Neuron (in vitro differentiated cells): ENCODE data around the gene BTBD18.

Source experiments
- H2AFZ ChIP-seq: one replicate; pipeline ENCODE4 v1.6.1; 2013; ENCODE audit warnings: low read depth, mild to moderate bottlenecking, inconsistent platforms, low read length, moderate library complexity
- H3K27me3 ChIP-seq: one replicate; pipeline ENCODE4 v1.6.1; 2013; ENCODE audit warnings: low read length; ENCODE audit not compliant: insufficient read depth
- H3K36me3 ChIP-seq: one replicate; pipeline ENCODE4 v1.6.1; 2013; ENCODE audit warnings: low read length; ENCODE audit not compliant: insufficient read depth
- H3K4me1 ChIP-seq: one replicate; pipeline ENCODE4 v1.6.1; 2013; ENCODE audit warnings: low read length; ENCODE audit not compliant: insufficient read depth
- H3K4me3 ChIP-seq: 2 replicates; pipeline ENCODE4 v1.5.1; 2013; ENCODE audit warnings: mild to moderate bottlenecking, low read length, moderate library complexity
- H3K9me3 ChIP-seq: one replicate; pipeline ENCODE4 v1.6.1; 2013; ENCODE audit warnings: low read length

The BTBD18 gene

DNA sequence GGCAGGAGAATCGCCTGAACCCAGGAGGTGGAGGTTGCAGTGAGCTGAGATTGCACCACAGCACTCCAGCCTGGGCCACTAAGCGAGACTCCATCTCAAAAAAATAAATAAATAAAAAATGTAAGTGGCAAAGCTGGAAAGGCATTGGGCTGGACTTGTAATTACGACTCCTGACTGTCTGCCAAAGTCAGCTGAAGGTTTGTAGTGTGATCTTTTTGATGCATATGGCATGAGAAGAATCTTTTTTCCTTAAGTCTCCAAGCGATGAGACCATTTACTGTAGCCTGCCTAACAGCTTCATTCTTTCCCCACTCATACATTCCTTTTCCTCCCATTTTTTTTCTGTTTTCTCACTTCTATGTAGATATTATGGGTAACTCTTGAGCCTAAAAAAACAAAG is 34.8 kb upstream of the BTBD18 start:
- H3K4me3 ChIP-seq, result no peak overlapping the region
- H2AFZ ChIP-seq, result no peak overlapping the region
- no peaks in the 10 kb centered on the region for H3K27me3 ChIP-seq
- H3K4me1 ChIP-seq, result peaks cover 15% of the 10 kb centered on the region
- no peaks in the 10 kb centered on the region for H3K9me3 ChIP-seq
- H3K36me3 ChIP-seq, result peaks cover 14% of the 10 kb centered on the region

GRCh38 chr11:57785072-57785471 is 33.5 kb upstream of the BTBD18 start:
- Histone ChIP-seq H2AFZ (no peak overlapping the region), H3K4me1 (peaks cover 15% of the 10 kb centered on the region), H3K27me3 (no peaks in the 10 kb centered on the region), H3K36me3 (peaks cover 9% of the 10 kb centered on the region), H3K4me3 (no peak overlapping the region), H3K9me3 (no peaks in the 10 kb centered on the region)

- H3K9me3 ChIP-seq, result no peaks in the 10 kb centered on the region
- no peak overlapping the region for H2AFZ ChIP-seq
- H3K4me3 ChIP-seq, result no peak overlapping the region
- H3K4me1 ChIP-seq, result peaks cover 33% of the 10 kb centered on the region
- peaks cover 9% of the 10 kb centered on the region for H3K36me3 ChIP-seq
- H3K27me3 ChIP-seq, result no peaks in the 10 kb centered on the region
Observed at GRCh38 chr11:57781529-57781943, 29.9 kb upstream of the BTBD18 start.

DNA sequence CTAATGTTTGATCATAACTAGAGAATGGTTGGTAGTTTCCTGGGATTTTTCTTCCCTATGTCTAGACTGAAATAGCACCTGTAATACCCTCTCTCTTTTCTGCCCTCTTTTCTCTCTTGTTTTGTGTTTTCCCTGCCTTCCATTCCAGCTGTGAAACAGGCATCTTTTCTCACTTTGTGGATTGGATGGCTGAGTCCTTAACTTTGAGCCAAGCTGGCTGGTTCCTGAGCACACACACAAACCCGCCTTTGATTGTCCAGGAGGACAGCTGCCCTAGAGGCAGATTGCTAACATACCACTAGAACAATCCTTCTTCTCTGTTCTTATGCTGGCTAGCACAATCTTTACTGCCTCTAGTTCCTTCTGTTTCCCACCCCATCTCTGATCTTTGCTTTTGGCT is 27.7 kb upstream of the BTBD18 start:
- Histone ChIP-seq H3K36me3 (peaks cover 6% of the 10 kb centered on the region), H2AFZ (no peak overlapping the region), H3K27me3 (no peaks in the 10 kb centered on the region), H3K4me1 (peaks cover 49% of the 10 kb centered on the region), H3K4me3 (peak overlapping the region; percentile 40), H3K9me3 (no peaks in the 10 kb centered on the region)

GRCh38 chr11:57778318-57779037 is 26.9 kb upstream of the BTBD18 start:
- no peaks in the 10 kb centered on the region for H3K27me3 ChIP-seq
- peak overlapping the region; percentile 40 for H3K4me3 ChIP-seq
- peaks cover 49% of the 10 kb centered on the region for H3K4me1 ChIP-seq
- peaks cover 6% of the 10 kb centered on the region for H3K36me3 ChIP-seq
- no peak overlapping the region for H2AFZ ChIP-seq
- no peaks in the 10 kb centered on the region for H3K9me3 ChIP-seq

DNA sequence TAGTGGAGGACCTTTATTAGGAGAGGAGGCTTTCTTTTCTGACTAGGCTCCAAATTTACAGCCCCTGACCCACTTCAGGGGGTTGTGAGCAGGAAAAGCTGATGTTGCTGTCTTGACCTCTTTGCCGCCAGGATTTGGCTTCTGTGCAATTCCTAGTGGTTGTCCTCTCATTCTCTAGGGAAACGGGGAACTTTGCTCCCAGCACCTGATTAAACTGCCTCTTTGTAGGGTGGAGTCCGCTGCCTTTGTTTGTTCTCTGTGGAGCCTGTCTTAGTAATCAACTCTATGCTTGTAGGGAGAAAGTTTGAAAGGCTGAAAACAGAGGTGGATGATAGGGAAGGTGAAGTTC is 26.3 kb upstream of the BTBD18 start:
- peaks cover 9% of the 10 kb centered on the region for H3K36me3 ChIP-seq
- peaks cover 49% of the 10 kb centered on the region for H3K4me1 ChIP-seq
- no peaks in the 10 kb centered on the region for H3K27me3 ChIP-seq
- H2AFZ ChIP-seq, result no peak overlapping the region
- H3K4me3 ChIP-seq, result peak overlapping the region; percentile 40
- no peaks in the 10 kb centered on the region for H3K9me3 ChIP-seq

GRCh38 chr11:57776577-57777210 is 25.1 kb upstream of the BTBD18 start:
- Histone ChIP-seq H3K36me3 (peaks cover 9% of the 10 kb centered on the region), H2AFZ (no peak overlapping the region), H3K4me3 (no peak overlapping the region), H3K27me3 (no peaks in the 10 kb centered on the region), H3K4me1 (peaks cover 49% of the 10 kb centered on the region), H3K9me3 (no peaks in the 10 kb centered on the region)

DNA sequence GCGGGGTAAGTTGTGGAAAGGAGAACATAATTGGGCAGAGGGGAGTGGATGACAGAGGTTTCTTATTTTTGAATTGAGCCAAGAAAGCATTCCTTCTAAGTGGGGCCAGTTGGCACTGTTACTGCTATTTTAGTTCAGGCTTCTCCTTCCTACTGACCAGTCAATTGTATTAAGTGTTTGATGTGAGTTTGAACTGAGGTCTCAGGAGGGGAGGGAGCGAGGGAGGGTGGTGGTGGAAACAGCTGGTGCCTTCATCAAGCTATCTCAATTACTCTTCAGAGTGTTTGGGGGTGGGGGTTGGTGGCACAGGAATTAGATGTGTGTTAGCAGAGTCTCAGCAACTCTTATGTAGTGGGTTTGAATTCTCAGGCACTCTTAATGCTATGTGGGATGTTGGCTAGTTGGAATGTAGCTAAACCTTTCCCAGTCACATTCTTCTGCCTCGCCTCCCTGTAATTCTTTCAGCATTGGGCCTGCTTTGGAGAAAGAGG is 24.5 kb upstream of the BTBD18 start:
- no peak overlapping the region for H2AFZ ChIP-seq
- peaks cover 49% of the 10 kb centered on the region for H3K4me1 ChIP-seq
- H3K36me3 ChIP-seq, result peaks cover 4% of the 10 kb centered on the region
- no peaks in the 10 kb centered on the region for H3K27me3 ChIP-seq
- no peaks in the 10 kb centered on the region for H3K9me3 ChIP-seq
- H3K4me3 ChIP-seq, result no peak overlapping the region

GRCh38 chr11:57775491-57775890 is 23.9 kb upstream of the BTBD18 start:
- H3K4me3 ChIP-seq, result no peak overlapping the region
- H3K36me3 ChIP-seq, result peaks cover 4% of the 10 kb centered on the region
- no peak overlapping the region for H2AFZ ChIP-seq
- H3K4me1 ChIP-seq, result peaks cover 49% of the 10 kb centered on the region
- no peaks in the 10 kb centered on the region for H3K9me3 ChIP-seq
- H3K27me3 ChIP-seq, result no peaks in the 10 kb centered on the region

GRCh38 chr11:57773026-57773598 is 21.5 kb upstream of the BTBD18 start:
- peaks cover 32% of the 10 kb centered on the region for H3K4me1 ChIP-seq
- no peaks in the 10 kb centered on the region for H3K27me3 ChIP-seq
- no peaks in the 10 kb centered on the region for H3K9me3 ChIP-seq
- H2AFZ ChIP-seq, result no peak overlapping the region
- no peak overlapping the region for H3K4me3 ChIP-seq
- peaks cover 4% of the 10 kb centered on the region for H3K36me3 ChIP-seq

- Histone ChIP-seq H3K27me3 (no peaks in the 10 kb centered on the region), H2AFZ (no peak overlapping the region), H3K4me1 (peaks cover 26% of the 10 kb centered on the region), H3K4me3 (no peak overlapping the region), H3K36me3 (peaks cover 4% of the 10 kb centered on the region), H3K9me3 (no peaks in the 10 kb centered on the region)
Observed at GRCh38 chr11:57772562-57772961, 20.9 kb upstream of the BTBD18 start.

- H3K27me3 ChIP-seq, result no peaks in the 10 kb centered on the region
- H3K9me3 ChIP-seq, result no peaks in the 10 kb centered on the region
Observed at GRCh38 chr11:57771365-57771764, 19.7 kb upstream of the BTBD18 start.

DNA sequence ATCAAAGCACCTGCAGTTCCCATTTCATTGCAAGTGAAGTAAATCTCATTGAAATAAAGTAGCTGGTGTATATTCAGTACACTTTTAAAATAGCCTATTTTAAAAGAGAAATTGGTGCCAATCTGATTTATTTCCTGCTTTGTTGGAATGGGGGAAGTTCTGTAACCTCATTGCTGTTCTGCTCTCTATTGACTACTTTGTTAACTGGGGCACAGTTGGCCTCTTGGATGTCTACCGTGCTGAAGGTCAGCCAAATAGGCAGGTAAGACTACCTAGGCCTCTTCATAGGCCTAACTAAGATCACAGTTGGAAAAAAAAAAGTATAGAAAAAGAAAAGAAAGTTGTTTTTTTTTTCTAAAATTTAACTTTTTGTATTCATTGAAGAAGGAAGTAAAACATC is 19.2 kb upstream of the BTBD18 start:
- Histone ChIP-seq H3K27me3 (no peaks in the 10 kb centered on the region), H3K4me3 (no peak overlapping the region), H2AFZ (no peak overlapping the region), H3K4me1 (peaks cover 17% of the 10 kb centered on the region), H3K9me3 (no peaks in the 10 kb centered on the region), H3K36me3 (peaks cover 4% of the 10 kb centered on the region)

More at GRCh38 chr11:57771365-57771764, 19.7 kb upstream of the BTBD18 start:
- Histone ChIP-seq H3K4me1 (peaks cover 18% of the 10 kb centered on the region), H3K4me3 (no peak overlapping the region), H2AFZ (no peak overlapping the region), H3K36me3 (peaks cover 4% of the 10 kb centered on the region)
